Measurements from ENCODE around the gene ANKRD62.

The ANKRD62 gene

DNA sequence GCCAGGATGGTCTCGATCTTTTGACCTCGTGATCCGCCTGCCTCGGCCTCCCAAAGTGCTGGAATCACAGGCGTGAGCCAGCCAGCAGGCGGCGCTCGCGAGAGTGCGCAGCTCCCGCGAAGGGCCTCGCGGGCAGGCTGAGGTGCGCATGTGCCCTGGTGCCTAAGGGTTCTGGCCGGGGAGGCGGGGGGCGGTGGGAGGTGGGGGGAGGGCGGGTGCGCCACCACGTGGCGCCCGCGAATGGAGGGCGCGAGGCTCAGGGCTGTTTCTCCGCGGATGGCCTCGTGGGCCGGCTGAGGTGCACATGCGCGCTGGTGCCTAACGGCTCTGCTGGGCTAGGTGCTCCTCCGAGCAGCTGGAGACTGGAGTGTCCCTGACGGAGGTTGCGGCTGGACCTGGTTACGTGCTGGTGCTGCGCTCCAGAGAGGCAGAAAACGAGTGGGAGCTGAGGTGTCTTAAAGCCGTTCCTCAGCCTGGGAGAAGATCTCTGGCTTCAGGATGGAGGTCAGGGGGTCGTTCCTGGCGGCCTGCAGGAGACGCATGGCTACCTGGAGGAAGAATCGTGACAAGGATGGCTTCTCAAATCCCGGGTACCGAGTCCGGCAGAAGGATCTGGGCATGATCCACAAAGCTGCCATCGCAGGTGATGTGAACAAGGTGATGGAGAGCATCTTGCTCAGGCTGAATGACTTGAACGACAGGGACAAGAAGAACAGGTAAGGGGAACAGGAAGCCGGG lies at the start of gene ANKRD62:
Gene ANKRD62 (plus strand): TSS at position 324 of the 738 bp plus-strand sequence. CDS start 175 bp downstream, at position 499.
- no peak for DNase-seq (ENCODE audit: low spot score)

DNA sequence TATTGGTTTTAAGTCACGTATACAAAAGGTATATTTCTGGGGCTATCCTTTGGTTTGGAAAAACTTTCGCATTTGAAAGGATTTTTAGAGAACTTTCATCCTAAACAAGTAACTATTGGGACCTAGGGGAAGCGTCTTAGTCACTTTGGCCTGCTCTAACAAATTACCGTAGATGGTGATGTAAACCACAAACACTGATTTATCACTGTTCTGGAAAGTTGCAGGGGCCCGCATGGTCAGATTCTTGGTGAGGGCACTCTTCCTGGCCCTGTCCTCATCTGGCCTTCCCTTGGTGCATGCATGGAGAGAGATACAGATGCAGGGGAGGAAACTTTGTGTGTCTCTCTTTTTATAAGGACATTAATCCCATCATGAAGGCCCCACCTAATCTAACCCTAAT lies 49.1 kb upstream of the ANKRD62 start:
- no peak for DNase-seq (ENCODE audit: low spot score)

DNA sequence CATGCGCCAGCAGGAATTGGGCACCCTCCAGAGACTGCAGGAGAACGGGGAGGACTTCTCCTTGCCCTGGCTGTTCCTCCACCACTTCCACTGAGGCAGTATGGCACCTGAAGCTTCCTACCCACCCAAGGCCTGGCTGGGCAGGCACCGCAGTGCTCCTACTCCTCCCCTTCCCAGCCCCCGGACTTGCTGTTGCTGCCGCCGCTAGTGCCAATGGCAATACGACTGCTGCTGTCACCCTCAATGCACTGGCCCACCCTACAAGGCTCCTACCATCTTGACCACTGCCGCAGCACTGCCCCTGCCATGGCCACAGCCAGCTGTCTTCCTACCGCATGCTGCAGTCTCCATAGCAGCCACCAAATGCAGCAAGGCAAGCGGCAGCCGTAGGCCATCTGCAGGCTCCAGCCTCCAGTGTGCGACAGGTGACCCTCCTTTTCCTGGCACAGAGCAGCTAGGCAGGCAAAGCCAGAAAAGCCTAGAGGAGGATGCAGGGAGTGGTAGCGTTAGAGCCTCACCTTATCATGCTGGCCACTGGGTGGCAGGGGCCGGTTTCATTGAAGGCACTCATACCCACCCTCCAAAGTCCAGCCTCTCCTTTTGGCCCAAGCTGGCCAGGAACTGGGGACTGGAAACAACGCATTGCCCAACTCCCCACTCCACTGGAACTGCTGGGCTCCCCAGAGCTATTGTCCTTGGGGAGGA lies 47.4 kb upstream of the ANKRD62 start:
- DNase-seq (ENCODE audit: low spot score) = no peak

DNA sequence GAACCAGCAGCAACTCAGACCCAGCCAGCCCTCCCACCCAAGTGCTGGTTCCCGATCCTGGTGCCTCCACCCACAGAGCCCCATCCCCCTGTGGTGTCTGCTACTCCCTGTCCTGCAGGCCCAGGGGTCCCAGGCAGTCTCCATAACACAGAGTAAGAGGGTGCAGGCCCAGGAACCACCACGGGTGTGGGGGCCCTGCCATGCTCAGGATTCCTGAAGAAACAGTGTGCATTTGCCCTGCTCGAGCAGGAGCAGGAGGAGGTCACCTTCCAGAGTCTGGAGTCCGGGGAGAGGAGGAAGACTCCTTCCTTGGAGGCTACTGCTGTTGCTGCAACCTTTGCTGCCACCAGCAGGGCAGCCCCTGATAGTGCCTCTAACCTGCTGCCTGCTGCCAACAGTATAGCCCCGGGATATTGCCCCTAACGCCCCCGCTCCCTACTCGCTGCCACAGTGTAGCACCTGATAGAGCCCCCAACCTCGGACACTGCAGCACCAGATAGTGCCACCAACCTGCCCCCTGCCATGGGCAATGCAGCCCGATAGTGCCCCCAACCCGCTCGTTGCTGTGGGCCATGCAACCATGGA lies 46.8 kb upstream of the ANKRD62 start:
- no peak for DNase-seq (ENCODE audit: low spot score)

DNA sequence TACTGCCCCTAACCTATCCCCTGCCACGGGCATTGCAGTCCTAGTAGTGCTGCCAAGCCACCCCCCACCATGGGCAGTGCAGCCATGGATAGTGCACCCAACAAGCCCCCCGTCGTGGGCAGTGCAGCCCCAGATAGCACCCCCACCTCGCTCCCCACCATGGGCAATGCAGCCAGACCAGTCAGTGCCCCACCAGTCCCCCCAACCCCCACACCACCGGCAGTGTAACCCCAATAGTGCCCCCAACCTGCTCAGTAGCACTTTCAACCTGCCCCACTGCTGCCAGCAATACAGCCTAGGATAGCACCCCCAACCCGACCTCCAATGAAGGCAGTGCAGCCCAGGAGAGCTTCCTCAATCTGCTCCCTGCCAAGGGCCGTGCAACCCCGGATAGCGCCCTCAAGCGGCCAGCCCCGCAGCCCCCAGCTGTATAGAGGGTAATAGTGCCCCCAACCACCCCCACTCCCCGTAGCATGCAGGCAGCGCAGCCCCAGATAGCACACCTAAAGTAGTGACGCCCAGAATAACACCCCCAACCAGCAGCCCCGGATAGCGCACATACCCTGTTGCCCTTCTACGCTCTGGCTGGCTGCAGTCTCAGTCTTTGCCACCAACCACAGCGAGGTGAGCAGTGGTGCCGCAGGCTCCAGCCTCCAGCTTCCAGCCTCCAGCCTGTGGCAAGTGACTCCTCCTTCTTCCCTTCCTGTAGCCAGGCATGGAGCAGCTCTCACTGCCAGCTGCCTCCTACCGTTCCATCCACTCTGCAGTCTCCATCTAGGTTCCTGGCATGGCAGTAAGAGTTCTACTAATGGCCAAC lies 45.4 kb upstream of the ANKRD62 start:
- DNase-seq (ENCODE audit: low spot score) = no peak

DNA sequence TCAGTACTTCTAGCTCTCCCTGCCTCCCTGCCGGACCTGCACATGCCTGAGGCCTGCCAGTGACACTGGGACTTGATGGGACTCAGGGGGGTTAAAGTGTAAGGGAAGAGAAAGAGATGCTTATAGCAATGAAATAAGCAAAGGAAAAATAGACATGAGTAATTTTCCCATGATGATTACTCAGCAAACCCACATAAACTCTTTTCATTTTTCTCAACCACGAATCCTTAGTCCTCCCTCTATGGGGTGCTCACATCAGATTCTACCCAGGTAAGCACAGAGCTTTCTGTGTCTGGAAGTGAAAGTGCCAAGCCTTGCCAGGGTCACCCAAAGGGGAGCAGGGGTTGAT lies 44.8 kb upstream of the ANKRD62 start:
- DNase-seq (ENCODE audit: low spot score) = no peak

DNA sequence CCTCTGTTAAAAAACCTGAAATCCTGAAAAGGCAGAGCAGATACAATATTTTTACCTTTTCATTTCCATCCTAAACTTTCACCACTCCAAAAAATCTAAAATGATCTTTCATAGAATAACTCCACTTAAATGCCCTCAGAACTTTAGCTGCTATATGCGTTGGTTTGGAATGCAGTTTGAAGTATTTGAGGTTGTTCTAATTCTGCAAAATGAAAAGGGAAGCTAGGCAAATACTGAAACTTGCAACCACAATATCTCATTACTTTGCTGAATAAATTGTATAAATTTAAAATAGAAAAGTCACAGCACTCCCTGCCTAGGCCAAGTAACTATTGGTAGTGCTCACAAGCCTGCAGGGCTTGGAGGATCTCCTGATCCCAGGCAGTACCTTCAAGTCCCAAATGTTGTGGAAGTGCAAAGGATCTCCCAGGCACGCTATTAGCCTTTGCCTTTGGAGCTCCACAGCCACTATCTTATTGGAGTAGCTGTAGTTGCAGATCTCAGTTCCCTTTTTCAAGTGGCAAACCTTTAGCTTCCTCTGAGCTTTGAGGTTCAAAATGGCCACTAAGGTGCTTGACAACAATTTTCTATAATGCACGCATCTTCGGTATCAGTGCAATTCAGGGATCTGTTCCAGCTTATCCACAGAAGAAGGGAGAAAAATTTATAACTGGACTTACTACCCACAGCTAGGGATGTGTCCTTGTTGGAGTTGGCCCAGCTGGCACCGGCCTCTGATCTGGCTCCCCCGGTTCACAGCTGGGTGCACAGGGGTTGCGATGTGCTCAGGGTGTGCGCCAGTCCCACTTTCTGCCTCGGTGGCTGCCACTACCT lies 43.4 kb upstream of the ANKRD62 start:
- DNase-seq (ENCODE audit: low spot score) = no peak

DNA sequence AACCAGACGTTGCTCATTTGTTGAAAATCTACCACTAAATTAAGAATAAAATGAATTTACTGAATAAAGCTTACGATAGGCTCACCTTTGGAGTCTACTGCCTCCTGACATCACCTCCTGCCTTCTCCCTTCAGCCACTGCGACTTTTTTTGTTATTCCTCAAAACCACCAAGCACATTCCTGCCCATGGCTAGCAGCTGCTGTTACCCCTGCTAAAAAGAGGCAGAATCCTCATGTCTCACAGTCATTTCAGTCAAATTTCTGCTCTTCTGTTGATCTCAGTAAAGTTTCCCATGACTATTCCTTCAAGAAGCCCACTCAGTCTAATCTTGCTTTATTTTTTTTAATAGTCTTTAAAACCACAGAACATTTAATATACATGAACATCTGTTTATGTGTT lies 40.8 kb upstream of the ANKRD62 start:
- DNase-seq (ENCODE audit: low spot score) = no peak

DNA sequence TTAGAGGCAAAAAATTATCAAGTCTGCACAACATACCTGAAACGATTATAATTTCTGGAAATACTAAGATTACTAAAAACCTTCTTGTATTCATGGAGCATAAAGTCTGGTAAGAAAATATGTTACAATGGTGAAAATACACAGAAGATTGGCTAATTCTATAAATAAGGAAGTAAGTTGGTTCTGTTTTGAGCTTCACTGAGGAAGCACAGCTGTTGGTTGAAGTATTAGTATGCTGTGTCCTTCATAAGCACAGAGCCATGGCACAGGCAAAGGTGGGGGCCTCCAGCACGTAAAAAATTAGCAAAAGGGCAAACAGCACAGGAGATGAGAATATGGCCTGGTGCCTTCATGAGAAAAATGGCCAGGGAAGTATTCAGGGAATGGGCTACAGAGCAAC lies 40.4 kb upstream of the ANKRD62 start:
- no peak for DNase-seq (ENCODE audit: low spot score)

DNA sequence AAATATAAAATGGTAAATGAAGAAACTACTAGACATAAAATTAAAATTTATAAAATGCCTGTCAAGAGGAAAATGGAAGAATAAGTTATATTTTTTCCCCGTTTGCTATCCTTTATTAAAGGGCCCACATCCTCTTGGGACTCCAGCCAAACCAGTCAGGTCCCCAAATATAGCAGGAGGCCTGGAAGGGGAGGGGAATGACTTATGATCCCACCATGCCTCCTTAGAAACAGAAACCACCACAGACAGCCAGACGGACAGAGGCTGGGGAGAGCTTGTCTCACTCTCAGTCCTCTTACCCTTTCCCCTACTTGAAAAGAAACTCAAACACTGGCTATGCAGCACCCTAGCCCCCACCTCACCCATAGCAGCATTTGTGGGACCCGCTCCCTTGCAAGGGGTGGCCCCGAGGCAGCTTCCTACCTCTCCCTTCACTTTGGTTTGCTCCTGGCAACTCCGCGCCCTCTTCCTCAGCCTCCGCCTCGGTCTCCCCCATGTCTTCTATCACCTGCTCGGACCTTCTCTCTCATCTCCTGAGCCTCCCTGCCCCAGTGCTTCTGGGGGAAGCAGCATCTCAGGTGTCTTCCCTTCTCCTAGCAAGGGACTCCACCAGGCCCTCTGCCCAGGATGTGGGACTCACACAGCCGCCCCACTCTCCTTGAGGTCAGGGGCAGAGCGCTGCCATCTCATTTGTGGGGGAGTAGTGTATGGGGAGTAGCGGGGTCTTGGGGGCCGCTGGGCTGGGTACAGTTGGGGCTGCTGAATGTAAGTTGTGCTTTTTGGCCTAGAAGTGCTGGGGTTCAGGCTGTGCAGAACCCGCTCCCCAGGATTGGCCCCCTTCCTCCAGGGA lies 37.4 kb upstream of the ANKRD62 start:
- DNase-seq (ENCODE audit: low spot score) = no peak

DNA sequence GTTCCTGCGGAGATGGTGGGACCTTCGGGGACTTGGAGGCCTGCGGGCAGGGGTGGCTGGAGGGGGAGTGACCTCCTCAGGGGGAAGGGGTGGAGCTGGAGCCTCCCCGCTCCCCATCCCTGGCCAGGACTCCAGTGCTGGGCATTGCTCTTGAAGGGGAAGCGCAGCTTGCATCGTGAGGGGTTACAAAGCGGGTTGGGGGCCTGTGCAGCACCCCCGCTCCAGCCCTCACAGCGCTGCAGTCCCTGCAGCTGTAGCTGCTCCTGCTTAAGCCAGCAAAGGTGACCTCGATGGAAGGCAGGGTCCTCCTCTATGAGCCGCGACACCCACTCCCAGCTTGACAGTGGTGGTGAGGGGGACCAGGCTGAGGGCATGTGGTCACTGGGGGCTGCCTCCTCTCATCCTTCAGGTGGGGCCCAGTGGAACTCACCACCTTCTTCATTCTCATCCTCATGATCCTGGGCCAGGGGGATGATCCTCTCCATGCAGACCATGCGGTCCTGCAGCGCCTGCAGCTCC lies 36.7 kb upstream of the ANKRD62 start:
- DNase-seq (ENCODE audit: low spot score) = no peak

DNA sequence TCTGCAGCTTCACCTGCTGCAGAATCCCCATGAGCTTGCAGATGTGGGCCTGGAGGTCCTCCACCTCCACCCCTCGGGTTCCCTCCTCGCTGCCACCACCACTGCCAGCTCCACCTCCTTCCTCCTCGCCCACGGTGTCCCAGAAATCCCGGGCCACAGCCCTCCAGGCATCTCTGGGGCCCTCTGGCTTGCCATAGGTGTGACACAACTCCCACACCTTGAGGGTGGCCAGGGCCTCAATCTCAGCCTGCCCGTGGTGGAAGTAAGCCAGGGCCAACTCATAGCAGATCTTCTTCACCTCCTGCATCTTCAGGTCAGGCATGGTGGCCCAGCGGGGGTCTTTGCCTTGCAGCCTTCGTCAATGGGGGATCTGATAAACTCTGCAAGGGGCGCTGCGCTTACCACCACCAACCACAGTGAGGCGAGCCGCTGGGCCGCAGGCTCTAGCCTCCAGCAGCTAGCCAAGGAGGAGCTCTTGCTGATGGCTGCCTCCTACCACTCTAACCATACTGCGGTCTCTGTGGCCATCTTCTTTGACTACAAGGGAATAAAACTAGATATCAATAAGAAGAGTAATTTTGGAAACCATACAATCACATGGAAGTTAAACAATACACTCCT lies 36.1 kb upstream of the ANKRD62 start:
- no peak for DNase-seq (ENCODE audit: low spot score)

DNA sequence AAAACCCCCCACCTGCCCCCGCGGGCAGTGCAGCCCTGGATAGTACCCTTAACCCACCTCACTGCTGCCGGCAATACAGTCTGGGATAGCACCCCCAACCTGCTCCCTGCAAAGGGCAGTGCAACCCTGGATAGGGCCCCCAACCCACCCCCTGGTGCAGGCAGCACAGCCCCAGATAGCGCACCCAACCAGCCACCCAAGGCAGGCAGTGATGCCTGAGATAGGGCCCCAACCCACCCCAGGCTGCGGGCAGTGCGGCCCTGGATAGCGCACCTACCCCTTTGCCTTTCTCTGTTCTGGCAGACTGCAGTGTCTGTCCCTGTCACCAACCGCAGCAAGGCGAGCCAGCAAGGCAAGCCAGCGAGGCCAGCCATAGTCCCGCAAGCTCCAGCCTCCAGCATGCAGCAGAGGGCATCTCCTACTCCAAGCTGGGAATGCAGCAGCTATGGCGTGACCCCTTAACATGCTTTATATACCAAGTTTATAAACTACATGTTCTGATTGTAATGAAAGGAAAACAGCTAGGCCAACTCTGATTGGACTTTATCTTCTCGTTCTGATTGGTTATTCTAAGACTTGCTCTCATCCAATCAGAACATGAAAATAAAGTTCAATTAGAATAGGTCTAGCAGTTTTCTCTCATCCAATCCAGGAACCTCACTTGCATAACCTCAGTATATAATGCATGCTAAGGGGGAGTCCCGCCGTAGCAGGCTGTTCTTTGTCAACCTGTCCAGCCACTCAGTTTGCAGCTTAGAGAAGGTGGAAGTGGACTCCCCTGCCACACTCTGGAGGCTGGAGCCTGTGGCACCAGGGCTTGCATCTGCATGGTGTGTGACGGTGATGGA lies 34.1 kb upstream of the ANKRD62 start:
- DNase-seq (ENCODE audit: low spot score) = no peak

DNA sequence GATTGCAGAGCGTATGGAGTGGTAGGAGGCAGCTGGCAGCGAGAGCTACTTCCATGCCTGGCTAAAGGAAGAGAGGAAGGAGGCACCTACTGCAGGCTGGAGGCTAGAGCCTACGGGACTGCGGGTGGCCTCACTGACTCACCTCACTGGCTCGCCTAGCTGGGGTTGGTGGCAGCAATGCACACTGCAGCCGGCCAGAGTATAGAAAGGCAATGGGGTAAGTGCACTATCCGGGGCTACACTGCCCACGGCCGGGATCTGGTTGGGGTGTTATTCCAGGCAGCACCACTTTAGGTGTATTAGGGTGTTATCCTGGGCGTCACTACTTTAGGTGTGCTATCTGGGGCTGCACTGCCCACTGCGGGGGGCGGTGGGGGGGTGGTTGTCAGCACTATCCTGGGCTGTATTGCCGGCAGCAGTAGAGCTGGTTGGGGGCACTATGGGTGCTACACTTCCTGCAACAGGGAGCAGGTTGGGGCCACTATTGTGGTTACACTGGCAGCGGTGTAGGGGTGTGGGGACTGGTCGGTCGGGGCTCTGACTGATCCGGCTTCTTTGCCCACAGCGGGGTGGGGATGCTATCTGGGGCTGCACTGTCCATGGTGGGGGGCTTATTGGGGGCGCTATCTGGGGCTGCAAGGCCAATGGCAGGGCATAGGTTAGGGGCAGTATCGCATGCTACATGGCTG lies 33.3 kb upstream of the ANKRD62 start:
- no peak for DNase-seq (ENCODE audit: low spot score)

DNA sequence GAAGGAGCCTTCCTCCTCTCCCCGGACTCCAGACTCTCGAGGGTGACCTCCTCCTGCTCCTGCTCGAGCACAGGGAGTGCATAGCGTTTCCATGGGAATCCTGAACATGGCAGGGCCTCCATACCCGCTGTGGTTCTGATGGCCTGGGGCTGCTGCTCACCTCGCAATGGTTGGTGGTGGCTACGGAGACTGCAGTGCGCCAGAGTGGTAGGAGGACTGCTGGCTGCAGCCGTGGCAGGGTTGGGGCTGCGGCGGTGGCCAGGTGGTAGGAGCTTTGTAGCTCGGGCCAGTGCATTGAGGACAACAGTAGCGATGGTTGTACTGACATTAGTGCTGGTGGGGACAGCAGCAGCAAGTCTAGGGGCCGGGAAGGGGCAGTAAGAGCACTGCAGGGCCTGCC lies 32.0 kb upstream of the ANKRD62 start:
- no peak for DNase-seq (ENCODE audit: low spot score)

DNA sequence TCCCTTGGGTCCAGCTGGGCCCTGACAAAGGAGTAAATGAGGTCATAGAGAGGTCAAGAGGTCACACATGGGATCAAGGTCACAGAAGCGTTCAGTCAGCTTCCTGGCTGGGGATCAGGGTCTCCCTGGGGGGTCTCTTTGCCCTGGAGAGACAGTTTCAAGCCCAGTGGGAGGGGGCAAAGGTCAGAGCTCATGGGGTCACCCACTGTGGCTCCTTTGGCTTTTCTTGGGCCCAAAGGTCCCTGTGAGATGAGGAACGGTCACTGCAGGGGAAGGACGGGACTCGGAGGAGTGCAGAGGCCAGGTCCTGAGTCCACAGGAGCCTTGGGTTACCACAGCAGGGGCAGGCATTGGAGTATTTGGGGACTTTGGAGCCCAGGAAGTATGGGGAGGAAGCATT lies 30.7 kb upstream of the ANKRD62 start:
- DNase-seq (ENCODE audit: low spot score) = no peak

DNA sequence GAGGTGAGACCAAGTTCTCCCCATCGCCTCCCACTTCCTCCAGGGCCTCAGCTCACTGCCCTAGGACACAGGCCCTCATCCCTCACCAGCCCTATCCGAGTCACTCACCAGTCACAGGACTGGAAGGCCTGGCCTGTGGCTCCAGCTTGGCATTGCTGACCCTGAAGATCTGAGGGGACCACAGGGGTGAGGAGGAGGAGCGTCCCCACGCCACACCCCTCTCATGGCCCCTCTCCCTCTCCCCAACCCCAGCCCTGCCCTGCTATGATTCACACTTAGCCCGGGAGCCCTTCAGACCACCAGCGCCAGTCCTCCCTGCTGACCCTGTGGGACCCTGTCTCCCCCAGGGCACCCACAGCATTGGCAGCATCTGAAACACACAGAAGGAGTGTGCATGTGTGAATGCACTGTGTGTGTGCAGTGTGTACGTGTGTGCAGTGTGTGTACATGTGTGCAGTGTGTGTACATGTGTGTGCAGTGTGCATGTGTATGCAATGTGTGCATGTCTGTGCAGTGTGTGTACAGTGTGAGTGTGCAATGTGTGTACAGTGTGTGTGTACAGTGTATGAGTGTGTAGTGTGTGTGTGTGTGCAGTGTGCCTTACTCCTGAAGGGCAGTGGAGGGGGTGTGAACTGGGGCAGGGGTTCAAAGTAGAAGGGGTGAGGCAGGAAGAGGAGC lies 29.4 kb upstream of the ANKRD62 start:
- DNase-seq (ENCODE audit: low spot score) = no peak

DNA sequence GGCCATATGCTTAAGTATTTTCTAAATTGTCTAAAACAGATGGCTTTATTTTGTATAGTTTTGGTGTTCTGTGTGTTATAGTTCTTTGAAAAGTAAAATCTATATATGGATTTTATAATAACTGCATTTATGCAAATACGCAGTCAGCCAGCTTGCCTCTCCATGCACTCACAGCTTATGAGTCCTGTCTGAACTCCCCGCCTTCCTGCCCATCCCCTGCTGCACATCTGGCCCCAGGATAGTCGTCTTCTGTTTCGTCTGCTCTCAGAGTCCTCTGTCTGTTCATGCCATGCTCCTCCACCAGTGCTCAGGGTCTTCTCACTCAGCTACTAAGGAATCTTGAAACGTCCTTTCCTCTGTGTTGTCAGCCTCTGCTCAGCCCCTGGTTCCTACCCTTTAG lies 28.2 kb upstream of the ANKRD62 start:
- DNase-seq (ENCODE audit: low spot score) = no peak

Measured in putamen (tissue), 1 donor.